T-helper 22 cell (primary cell): ENCODE data around the gene ART3.
A peak's percentile ranks its signal among the peaks of the same experiment; 100 is the strongest.

Source experiments
- DNase-seq: peaks from one replicate; pipeline ENCODE4 v3.0.0-alpha.2; 2020; ENCODE audit warnings: low read depth

The ART3 gene

GRCh38 chr4:76148142-76148865 lies 73.8 kb downstream of the ART3 start, which contains the start of gene NUP54:
NUP54 (minus strand) TSS chr4:76148397; CDS start chr4:76148374, 23 bp downstream.
- peak; percentile 87 for DNase-seq

DNA sequence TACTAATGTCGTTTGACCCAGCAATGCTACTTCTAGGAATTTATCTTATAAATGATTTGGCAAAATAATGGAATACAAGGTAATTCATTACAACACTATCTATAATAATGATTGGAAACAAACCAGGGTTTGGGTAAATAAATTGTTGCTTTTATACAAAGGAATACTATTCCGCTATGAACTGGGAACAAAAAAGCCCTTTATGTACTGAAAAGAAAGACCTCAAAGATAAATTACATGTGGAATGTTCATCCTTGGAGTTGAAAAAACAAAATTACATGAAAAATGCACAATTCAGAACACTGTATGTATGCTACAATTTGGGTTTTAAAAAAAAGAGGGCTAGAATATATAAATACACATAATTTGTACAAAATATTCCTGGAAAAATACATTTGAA lies 78.8 kb downstream of the ART3 start:
- DNase-seq, result no peak

DNA sequence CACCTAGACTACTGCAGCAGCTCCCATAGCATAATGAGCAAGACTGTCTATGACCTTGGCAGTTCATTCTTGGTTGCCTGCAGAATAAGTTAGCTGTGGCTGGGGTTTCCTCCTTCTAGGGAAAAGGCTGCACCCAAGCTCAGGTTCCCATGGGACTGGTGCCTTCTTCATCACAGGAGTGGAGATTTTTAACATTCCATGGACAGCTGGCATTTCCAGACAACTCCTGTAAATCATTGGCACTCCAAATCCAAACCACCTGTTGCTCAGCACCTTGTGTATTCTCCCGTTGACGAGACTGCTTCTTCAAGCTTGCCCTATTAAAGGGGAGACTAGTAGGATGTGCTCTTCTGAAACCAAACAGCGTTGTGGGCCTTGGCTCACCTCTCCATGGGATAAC lies 81.5 kb downstream of the ART3 start:
- DNase-seq, result no peak

DNA sequence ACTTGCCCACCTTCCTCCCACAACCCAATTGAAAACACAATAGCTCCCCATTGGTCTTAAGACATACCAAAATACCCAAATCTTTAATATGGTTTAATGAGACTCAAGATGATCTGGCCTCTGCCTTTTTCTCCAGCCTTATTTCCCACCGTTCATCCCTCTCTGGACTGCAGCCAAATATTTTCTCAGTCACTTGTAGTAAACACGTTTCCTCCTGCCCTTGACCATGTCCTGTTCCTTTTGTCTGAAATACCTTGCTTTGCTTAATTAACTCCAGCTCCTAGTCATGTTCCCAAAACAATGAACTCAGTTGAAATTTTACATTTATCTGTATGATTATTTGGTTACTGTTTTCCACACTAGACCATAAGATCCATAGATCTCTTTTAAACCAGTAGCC lies 82.1 kb downstream of the ART3 start:
- no peak for DNase-seq

GRCh38 chr4:76160355-76160754 lies 85.8 kb downstream of the ART3 start:
- DNase-seq, result no peak
